AML-193 (cell line): ENCODE results near the gene HSD17B13.
"Not testable (repeated sequence)": the region's sequence is repeated elsewhere in the genome, so short reads cannot be mapped to it uniquely, and the experiment has no call there.

Experiments
- DNase-seq, 2 experiments: peaks; one replicate each; lab custom pipeline; 2025; lab: John Stamatoyannopoulos, UW

Gene HSD17B13, protein sequence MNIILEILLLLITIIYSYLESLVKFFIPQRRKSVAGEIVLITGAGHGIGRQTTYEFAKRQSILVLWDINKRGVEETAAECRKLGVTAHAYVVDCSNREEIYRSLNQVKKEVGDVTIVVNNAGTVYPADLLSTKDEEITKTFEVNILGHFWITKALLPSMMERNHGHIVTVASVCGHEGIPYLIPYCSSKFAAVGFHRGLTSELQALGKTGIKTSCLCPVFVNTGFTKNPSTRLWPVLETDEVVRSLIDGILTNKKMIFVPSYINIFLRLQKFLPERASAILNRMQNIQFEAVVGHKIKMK

DNA sequence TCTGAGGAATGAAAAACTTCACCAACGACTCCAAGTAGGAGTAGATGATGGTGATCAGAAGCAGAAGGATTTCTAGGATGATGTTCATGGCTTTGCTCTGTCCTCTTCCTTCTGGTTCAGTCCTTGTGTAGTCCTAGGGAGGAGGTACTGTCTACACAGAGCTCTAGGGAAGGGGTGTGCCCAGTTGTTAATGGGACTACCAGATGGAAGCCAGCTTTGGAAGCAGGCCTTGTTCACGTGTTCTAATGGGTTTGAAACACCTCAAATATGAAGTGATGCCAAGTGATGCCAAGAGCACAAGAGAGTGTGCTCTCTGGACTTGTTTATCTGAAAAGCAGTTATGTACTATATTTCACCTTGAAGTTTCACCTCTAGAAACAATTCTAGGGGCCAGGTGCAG is at the start of gene HSD17B13:
TSS of gene HSD17B13 (minus strand) at position 129 of the 400 bp plus-strand sequence. CDS start at position 88, 41 bp downstream.
- no peak for DNase-seq

DNA sequence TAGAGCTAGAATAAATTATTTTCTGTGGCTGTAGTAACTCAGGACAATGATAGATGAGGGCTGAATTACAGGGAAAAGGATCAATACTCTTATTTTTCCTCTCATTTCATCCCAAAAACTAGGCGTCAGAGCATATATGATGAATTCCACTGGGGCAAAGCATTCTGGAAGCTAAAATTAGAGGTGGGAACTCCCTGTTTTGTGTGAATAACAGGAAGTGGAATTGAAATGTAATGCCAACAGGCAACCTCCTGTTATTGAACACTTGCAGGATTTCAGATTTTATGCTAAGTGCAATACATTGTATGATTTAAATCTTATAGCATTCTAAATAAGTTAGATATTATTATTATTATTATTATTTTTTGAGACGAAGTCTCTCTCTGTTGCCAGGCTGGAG is 47.4 kb upstream of the HSD17B13 start:
- no peak for DNase-seq

DNA sequence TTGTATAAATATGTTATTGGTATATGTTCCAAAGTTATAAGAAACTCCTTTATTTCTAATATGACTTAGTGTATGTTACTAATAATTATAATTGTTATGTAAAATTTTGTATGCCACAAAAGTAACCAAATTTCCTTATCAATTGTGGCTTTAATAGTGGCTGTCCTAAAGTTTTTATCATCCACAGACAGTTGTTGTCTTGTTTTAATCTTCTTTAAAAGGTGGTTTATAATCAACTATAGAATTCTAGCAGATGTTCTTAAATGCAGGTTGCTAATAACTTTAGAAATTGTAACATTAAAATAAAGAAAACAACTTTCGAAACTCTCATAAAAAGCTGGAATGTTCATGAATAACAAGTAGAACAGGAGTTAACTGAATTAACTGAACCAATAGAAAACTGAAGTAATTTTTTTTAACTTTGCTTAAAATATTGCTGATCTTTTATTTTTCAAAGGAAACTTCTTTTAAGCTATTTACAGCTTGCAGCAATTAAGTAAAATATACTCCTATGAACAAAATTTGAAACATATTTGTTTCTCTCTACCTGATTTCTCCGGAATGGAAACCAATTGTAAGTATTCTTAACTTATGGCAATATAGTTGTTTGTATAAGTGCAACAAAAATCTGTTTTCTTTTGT is 44.0 kb upstream of the HSD17B13 start:
- DNase-seq: no peak

DNA sequence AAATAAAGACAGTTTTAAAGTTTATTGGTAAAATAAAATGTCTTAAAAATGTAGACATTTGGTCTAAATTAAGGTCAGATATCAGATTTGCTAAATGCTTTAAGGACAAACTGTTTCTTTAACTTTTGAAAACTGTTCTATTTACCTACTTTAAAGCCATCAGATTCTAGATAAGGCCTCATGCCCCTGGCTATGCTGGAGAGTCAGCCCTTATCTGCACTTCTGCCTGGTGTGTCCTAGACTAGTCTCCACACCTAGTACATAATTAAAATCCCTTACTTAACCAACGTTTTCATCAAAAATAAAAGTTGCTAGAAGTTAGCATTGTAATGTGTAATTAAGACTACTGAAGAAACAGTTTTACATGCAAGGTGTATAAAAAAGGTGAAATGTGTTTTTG is 42.7 kb upstream of the HSD17B13 start:
- no peak for DNase-seq

DNA sequence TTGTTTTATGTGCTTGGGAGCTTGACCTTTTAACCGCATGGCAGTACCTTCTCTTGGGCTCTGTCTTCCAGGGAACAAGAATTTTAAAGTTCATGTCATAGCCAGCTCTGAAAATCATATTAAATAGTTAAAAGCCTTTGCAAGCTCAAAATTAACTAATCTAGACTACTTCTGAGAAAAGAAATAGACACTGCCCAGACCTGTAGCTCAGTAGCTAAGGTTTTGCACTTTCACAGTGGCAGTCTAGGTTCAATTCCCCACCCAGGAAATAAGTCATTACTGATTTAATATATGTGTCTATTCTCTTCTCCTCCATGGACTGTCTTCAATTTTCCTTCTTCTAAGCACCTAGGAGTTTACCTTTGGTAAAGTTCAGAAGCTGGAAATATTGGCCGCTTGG is 40.9 kb upstream of the HSD17B13 start:
- no peak for DNase-seq

DNA sequence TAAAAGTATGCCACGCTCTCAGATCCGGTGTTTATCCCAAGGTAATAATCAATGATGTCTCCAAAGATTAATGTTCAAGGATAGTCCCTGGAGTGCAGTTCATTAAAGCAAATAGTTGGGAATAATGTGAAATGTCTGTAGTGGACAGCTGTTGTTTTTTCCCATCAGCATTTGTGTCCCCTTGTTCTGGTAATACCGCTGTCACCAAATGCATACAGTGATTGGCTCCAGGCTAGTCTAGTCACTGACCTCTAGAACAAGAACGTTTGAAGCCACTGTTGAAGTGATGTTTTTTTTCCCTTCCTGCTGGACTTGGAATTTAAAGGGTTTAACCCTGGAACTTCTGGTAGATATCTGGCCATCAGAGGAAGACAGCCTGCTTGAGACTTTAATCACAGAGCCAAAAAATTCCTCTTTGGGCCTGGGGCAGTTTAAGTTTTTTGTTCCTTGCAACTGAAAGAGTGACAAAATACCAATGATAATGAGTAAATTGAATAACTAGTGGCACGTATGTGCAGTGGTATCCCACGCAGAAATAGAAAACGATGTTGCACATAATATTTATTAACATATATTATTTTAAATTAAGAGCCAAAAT is 37.8 kb upstream of the HSD17B13 start:
- no peak for DNase-seq

DNA sequence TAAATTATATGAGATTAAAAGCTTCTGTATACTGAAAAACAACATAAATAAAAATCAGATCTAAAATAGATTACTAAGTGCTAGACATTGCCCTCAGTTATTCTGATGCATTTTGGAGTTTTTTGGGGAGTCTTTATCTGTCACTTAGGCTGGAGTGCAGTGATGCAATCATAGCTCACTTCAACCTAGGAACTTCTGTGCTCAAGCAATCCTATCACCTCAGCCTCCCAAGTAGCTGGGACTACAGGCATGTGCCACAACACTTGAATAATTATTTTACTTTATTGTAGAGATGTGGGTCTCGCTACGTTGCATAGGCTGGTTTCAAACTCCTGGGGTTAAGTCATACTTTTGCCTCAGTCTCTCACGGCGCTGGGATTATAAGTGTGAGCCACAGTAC is 36.6 kb upstream of the HSD17B13 start:
- no peak for DNase-seq

DNA sequence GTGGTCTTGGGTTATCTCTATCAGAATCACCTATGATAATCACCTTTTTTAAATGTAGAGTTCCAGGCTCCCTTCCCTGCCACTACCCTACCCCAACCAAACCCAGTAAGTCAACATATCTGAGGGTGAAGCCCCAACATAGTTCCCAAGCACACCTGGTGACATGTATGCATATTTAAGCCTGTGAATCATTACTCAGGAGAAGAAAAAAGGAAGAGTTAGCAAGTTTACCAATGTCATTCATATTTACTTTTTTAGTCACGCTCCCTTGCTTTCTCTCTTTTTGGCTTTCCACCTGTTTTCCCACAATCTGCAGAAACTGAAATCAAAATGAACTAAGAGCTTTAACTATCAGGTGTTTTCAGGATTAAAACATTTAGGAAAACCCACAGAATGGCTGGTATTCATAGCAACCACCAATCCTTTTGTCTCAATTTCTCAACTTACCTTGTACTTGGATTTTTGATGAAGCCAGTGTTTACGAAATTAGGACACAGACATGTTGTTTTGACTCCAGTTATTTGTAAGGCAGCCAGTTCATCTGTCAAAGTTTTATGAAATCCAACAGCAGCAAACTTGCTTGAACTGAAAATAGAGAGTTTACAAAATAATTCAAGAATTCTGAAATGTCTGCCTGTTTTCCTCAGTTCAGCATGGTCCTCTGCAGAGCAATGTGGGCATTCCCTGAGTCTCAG is 34.3 kb upstream of the HSD17B13 start:
- no peak for DNase-seq

DNA sequence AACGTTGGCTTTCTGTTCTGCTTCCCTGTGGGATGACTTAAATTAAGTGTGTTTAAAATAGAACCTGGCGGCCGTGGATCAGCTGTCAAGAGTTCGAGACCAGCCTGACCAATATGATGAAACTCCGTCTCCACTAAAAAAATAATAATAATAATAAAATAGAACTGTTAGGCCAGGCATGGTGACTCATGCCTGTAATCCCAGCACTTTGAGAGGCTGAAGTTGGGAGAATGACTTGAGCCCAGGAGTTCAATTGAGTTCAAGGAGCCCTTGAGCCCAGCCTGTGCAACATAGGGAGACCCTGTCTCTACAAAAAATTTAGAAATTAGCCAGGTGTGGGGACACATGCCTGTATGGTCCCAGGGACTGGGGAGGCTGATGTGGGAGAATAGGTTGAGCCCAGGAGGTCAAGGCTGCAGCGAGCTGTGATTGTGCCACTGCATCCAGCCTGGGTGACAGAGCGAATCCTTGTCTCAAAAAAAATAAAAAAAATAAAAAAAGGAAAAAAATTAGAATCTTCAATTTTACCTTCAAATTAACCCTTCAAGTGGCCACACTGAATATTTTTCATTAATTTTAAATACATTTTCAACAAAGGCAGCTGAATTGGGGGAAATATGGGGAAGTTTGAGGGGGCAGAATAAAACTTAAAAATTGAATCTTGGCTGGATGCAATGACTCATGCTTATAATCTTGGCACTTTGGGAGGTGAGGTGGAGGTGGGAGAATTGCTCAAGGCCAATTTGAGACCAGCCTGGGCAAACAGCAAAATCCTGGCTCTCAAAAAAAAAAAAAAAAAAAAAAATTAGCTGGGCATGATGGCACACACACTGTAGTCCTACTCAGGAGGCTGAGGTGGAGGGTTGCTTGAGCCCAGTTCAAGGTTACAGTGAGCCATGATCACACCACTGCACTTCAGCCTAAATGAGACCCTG is 31.8 kb upstream of the HSD17B13 start:
- DNase-seq: no peak

DNA sequence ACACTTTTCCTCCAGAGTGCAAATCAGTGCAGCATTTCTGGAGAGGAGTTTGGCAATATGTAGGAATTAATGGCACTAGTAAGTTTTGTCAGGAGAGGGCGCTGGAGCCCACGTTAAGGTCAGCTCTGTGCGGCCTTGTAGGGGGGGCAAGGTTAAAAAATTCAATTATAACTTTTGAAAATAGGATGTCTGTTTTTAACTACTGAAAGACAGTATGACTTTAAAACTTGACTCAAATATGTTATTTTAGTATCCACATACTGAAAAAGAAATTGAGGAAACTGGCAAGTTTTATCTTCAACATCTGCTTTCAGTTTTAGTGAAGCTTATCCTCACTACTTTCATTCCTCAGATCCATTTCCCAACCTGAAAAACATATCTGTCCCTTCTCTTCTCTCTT is 30.9 kb upstream of the HSD17B13 start:
- no peak for DNase-seq

DNA sequence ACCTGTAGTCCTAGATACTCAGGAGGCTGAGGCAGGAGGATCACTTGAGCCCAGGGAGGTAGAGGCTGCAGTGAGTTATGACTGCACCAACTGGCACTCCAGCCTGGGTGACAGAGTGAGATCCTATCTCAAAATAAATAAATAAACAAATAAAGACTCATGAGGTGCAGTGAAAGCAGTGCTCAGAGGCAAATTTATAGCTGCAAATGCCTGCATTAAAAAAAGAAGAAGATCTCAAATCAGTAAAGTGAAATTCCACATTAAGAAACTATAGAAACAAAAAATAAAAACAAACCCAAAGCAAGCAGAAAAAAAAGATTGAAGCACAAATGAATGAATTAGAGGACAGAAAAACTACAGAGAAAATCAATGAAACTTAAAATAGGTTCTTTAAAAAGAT is 22.5 kb upstream of the HSD17B13 start:
- no peak for DNase-seq

DNA sequence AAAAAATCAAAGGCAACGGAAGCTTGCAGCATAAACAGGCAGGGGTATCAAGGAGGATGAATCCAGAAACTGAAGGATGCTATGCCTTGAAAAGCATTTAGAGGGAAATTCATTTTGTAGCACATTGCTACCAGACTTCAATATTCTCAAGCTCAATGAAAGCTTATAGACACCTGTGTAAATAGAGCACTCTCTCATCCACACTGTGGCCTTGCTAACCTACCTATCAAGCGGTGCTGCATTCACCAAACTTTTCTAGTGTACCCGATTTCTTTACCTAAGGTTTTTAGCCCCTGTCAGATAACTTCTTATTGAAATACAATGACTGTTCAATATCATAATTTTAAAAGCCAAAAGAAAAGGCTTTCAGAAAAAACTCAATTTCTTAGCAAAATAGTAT is 20.2 kb upstream of the HSD17B13 start:
- DNase-seq: no peak

DNA sequence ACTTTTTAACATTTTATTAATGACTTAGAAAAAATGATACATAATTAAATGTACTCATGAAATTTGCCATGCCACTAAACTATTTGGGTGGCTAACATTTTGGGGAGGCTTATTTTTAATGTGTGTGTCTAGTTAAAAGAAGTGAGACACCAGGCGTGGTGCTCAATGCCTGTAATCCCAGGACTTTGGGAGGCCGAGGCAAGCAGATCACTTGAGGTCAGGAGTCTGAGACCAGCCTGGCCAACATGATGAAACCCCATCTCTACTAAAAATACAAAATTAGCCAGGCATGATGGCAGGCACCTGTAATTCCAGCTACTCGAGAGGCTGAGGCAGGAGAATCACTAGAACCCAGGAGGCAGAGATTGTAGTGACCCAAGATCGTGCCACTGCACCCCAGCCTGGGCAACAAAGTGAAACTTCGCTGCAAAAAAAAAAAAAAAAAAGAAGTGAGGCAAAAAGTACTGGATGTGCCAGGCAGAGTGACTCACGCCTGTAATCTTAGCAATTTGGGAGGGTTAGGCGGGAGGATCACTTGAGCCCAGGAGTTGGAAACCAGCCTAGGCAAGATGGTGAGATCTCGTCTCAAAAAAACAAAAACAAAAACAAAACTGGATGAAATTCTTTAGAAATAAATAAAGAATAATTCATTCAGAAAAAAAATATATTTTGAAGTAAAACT is 19.4 kb upstream of the HSD17B13 start:
- DNase-seq: not testable (repeated sequence)

DNA sequence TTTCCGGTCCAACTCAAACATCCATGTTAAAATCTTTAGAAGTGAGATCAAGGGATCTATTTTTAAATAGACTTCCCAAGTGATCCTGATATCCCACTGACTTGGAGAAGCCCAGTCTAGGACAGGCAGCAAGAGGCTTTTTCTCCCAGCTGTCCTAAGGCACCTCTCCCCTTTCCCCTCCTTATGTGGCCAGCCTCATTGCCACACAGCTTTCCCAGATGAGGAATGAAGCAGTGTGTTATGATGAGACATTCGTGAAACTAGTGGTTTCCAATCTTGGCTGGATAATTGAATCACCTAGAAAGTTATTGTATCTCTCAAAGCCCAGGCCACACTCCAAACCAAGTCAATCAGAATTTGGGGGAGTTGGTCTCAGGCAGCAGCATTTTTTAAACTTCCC is 16.8 kb upstream of the HSD17B13 start:
- no peak for DNase-seq

DNA sequence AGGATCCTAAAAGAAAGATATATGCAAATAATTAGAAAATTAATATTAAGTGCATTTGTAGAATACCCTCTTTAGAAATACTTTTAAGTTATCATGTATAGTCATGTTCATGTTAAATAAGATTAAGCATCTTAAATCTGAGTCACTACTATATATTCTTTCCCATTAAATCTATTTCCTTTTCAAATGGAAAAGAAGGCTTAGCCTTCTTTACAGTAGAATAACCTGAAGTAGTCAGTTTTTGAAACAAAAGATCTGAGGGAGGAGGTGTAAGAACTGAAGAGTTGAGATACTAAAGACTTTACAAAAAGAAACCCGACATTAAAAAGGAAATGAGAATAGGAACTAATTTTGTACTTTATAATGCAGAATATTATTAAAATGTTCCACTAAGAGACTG is 14.7 kb upstream of the HSD17B13 start:
- no peak for DNase-seq

DNA sequence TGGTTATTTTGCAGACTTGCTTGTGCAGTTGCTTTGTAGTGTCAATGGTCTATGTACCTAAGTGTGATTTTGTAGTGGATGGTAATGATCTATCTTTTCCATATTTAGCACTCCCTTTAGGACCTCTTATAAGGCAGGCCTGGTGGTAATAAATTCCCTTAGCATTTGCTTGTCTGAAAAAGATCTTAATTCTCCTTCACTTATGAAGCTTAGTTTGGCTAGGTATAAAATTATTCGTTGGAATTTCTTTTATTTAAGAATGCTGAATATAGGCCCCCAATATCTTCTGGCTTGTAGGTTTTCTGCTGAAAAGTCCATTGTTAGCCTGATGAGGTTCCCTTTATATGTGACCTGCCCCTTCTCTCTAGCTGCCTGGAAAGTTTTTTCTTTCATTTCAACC is 10.6 kb upstream of the HSD17B13 start:
- DNase-seq: no peak

DNA sequence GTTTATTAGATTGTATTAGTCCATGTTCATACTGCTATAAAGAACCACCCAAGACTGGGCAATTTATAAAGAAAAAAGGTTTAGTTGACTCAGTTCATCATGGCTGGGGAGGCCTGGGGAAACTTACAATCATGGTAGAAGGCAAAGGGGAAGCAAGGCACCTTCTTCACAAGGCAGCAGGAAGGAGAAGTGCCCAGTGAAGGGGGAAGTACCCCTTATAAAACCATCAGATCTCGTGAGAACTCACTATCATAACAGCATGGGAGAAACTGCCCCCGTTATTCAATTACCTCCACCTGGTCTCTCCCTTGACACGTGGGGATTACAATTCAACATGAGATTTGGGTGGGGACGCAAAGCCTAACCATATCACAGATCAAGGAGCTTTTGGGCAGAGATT is 8.1 kb upstream of the HSD17B13 start:
- DNase-seq: no peak

DNA sequence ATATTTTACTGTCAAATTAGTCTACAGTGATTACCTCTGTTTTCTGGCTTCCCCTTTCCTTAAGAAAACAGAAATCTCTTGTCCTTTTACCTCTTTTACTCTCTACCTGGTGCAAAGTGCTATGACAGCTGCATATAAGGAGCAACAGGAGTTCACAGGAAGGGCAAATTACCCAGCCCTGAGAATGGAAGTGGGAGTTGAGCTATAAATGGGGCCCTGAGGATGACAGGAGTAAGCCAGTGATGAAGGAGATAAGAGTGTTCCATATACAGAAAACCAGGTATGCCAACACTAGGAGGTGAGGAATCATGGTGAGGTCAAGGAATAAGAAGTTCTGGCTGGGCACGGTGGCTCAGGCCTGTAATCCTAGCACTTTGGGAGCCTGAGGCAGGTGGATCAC is 4.5 kb upstream of the HSD17B13 start:
- DNase-seq: no peak

DNA sequence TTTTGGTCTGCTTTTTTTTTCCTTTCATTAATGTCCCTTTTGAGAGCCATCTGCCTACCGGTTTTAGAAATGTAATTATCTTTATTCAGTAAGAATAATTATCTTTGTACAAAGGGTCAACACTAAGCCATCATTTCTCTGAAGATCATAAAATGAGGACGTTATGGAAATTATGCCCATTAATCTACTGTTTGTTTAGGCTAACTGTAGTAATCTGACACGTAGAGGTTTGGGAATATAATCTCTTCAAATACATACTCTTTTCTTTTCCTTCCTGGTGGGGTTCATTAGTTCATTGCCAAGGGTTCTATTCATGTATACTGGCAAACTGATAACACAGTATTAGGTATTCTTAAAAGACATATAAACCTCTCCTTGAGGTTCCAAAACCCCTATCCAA is 3.8 kb upstream of the HSD17B13 start:
- no peak for DNase-seq

DNA sequence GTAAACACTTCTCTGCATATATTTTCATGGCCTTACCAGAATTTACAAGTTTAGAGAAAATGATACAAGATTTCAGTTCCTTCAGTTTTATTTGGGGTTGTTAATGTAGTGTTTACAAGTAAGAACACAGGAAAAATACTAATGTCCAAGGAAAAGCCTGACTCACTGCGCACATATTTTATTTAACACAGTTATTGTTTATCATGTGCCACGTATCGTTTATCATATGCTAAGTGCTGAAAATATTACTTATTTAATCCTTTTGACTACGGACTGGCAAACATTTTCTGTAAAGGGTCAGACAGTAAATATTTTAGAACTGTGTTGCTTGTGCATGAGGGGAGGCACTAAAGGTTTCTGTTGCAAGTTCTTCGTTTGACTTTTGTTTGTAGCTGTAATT is 794 bp downstream of the HSD17B13 start:
- DNase-seq: no peak

DNA sequence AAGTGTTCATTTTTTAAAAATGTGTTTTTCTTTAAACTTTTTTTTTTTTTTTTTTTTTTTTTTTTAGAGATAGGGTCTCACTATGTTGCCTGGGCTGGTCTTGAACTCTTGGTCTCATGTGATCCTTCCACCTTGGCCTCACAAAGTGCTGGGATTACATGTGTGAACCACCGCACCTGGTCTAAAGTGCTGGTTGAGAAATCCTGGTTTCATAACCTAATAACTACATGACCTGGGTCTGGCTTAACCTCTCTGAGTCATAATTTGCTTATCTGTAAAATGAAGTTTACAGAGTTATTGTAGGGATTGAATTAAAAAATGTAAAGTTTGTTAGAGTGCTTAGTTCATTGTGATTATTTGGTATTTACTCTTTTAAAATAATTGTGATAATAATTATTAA is 5.2 kb downstream of the HSD17B13 start:
- DNase-seq: no peak
